D341Med (cell line): ENCODE measurements around the gene SLC4A8.

Experiments used
- DNase-seq: peaks from one replicate; pipeline ENCODE4 v3.0.0; 2012; ENCODE audit warnings: low spot score

The SLC4A8 gene

DNA sequence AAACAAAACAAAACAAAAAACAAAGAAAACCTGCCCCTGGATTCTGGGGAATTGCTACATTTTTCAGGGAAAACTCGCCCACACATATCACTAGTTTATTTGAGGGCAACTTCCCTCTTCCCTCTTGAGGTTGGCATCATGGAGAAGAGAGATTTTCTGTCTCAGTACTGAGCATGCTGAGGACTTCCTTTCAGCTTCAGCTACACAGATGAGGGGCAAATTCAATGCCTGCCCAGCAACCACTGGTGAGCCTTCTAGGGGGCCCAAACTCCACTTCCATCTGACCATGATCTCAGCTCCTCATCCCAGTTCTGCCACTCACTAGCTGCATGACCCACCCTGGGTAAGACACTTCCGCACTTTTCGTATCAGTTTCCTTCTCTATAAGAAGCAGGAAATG, 103.3 kb downstream of the SLC4A8 start:
- no peak for DNase-seq

DNA sequence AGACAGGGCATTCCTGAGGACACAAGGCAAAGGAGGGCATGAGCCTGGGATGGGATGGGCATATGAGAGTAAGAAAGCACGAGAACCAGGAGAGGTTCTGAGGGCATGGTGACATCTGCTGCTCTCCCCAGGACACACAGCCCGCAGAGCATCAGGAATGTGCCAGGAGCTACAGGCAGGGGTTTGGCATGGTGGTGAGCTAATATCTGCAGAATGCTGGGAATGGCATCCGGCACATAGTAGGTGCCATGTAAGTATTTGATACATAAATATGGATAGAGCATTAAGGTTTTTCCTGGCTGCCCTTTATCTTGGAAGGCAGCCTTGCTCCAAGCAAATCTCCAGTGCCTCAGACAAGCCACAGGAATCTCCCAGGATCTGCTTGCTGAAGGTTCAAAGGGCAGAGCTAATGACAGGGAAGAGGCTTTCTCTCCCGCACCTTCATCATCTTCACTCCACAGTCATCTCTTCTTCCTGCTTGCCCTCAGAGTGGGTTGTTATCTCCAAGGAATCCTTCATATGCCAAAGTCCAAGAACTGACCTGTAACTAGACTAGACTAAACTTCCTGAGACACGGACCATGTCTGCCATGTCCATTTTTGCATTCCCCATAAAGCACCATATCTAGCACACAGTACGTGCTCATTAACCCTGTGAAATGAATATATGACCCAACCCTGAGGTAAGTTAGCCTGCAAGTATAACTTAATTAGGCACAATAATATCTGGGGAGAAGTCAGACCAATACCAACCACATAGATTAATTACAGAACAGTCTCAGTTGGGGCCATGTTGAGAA, 104.4 kb downstream of the SLC4A8 start:
- no peak for DNase-seq

DNA sequence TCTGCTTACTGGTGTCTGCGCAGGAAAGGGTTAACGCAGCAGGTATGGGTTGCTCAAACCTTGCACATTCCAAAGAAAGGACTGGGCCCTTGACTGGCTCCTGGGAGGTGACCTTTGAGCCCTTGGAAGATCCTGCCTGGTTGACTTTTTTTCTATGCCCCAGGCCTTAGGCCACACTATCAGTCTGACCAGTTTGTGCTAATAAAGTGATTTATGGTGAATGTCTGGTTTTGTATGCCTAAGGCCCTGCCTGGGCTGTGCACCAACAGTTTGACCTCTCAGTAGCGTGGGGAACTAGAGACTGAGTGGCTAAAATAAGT, 105.0 kb downstream of the SLC4A8 start:
- no peak for DNase-seq

DNA sequence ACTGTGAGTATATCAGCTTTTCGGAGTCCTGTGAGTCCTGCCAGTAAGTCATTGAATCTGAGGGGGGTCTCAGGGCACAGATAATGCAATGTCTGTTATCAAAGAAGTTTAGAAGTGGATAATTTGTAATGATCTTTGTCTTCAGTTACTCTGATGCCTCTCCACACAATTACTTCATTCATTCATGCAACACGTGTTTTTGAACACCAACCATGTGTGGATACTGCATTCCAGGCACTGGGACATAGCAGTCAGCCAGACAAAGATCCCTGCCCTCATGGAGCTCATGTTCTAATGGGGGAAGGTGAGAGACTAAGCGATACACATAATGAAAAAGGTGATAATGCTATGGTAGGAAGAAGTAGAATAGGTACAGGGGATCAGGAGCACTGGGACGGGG, 105.6 kb downstream of the SLC4A8 start:
- no peak for DNase-seq

DNA sequence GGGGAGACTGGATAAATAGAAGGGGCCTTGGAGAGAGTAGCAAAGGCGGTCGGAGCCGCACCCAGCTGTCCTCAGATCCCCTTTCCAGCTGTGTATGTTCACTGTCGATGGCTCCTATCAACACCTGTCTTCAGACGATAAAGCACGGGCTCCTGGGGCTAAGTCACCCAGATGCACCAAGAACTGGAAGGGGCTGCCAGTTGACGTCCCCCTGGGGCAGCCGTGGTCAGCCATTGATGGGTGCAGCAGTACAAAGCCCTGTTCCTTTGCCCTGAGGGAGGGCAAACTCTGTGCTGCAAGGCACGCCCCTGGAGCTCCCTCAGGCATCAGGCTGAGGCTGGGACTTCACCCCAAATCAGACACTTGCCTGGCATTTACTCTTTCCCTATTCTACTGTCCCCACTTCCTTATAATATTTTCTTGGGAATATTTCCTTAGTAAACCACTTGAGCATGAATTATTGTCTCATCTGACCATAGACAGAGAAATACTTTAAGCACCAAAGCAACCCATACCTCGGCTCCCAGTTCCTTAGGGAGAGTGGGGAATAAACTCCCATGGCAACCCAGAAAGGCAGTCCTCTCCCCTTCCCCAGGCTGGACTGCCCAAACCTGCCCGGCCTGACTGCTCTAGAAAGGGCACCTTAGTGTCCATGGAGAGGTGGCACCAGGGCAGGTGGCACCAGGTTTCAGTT, 106.8 kb downstream of the SLC4A8 start:
- no peak for DNase-seq

DNA sequence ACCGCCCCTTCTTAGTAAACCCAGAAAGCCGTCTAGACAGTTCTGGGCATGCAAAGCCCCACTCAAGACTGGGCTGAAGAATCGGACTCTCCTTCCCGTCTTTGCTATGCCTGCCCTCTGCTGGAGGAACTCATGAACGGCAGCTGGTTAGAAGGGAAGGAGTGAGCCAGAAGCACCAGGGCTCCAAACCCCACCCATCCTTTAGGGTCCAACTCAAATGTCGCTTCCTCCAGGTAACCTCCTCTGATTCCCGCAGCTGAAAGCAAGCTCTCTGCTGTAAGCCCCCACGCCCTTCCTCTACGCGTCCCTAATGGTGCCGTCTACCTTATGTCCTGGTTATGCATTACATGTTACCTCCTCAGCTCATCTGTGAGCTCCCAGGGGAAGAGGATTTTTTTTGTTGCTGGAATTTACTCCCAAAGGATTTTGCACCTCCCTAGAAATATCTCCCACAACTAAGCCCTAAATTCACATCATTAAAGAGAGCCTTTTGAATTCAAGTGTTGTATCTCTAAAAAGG, 107.4 kb downstream of the SLC4A8 start:
- peak; percentile 86 for DNase-seq

DNA sequence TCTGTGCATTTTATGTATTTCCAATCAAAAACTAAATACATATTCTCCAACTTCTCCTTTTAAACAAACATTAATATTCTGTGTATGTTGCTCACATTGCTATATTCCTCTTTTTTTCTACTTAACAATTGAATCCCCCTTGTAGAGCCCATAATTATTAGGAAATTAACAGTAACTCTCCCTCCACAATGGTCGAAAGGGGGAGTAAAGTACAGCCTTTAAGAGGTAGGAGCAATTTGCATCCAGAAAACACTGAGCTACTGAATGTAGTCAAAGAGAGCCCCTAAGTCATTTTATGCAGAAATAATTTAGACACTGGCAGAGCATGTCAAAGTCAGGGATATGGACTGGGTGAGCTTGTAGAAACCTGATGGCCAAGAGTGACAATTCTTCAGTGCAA, 109.2 kb downstream of the SLC4A8 start:
- no peak for DNase-seq

DNA sequence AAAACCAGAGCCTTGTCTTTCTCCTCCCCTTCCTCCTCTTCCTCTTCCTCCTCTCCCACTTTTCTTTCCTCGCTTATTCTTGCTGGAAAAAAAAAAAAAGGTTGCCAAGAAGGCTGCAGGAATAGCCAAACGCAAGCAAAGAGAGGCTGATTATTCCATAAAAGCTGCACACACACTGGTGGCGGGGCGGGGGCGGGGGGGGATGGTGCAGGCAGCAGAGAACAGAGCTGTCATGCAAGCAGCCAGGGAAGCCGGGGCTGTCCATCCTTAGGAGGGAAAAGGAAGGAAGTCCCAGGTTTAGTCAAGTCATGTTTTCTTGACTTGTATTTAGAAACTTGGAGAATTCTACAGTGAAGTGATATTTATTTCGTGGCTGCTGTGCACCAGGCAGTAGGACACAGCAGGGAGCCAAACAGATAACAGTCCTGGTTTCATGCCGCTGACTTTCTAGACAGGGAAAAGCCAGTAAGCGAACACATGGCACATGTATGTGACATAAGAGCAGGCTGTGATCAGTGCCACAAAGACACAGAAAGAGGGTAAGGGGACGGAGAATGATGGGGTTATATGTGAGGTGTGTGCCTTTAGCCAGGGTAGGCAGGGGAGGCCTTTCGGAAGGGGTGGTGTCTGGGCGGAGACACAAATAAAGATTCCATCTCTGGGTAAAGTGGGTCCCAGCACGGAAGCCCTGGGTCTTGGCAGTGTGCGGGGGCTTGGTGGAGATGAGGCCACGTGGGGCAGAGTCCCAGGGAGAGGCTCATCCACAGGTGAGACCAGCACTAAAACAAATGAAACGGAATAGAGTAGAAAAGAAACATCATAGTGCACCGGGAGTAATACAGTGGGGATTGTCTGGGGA, 109.8 kb downstream of the SLC4A8 start:
- no peak for DNase-seq

DNA sequence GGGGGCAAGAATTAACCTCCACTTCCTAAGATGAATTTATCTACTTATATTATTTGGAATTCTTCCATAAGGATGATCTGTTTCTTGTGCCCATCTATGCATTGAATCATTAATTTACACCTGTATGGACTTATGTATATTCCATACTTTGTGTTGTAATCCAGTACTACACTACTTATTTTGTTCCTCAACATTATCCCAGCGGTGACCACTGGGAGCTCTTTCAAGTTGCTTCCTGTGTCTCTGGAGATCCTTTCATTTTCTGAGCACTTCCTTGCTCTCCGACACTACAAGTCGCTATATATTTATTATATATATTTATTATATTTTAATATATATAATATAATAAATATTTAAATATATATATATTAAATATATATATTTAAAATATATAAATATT, 111.5 kb downstream of the SLC4A8 start:
- DNase-seq = no peak

DNA sequence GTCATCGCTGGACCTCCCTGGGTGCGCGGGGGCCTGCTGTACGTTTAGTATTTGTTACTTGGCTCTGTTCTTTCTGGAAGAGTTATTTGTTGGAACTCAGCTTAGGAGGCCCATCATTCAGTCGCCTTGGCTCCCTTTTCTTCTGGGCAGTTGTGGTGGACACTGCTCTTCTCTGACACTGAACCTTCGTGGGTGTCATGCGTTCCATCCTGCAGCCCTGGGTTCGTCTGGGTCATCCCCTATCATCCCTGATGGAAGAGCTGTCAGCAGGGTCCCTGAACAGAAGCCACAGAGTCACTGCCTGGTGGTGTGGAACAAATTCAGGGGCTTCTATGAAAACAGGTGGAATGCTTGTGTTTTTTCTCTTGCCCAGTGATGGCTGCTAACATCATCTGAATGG, 113.5 kb downstream of the SLC4A8 start:
- DNase-seq = no peak

DNA sequence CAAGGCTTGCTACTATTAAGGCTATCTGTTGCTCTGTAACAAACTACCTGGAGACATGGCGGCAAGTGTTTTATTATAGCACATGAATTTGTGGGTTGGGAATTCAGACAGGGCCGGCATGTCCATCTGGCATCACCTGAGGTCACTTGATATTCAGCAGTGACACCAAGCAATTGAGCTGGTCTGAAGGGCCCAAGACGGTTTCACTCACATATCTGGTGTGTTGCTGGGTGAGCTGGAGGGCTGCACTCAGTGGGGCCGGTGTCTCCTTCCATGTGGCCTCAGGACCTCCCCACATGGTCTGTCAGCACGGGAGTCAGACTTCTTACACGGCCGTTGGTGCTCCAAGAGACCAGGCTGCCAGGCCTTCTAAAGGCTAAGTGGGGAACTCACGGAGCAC, 114.0 kb downstream of the SLC4A8 start:
- DNase-seq = no peak

DNA sequence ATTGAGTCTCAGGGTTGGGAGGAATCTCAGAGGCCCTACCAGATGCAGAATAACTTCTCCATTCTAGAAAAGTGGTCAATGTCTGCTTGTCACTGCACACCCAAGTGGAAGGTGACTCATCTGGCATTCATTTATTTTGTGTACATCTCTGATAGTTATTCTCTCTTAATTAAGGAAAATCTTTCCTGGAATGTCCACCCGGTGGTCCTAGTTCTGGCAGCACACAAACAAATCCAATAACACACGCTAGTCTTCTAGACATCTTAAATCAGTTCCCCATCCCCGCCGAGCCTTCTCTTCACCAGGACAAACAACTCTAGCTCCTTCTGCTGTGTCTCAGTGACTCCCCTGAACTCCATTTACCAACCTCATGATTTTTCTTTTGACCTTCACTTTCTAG, 116.4 kb downstream of the SLC4A8 start:
- no peak for DNase-seq

DNA sequence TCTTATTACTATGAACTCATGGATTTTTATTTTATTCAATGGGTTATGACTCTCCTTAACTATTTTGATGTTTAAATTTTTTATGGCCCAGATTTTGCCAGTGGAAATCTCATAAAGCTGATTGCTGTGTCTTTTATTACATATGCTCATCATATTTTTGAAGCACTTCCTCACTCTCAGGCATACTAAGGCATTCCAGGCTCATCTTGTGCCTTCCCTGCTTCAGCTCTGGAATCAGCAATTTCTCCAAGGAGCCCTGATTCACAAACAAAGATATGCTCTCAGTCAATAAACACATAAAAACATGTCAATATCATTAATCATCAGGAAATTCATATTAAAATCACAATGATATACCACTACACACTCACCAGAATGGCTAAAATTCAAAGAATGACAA, 121.5 kb downstream of the SLC4A8 start:
- no peak for DNase-seq

DNA sequence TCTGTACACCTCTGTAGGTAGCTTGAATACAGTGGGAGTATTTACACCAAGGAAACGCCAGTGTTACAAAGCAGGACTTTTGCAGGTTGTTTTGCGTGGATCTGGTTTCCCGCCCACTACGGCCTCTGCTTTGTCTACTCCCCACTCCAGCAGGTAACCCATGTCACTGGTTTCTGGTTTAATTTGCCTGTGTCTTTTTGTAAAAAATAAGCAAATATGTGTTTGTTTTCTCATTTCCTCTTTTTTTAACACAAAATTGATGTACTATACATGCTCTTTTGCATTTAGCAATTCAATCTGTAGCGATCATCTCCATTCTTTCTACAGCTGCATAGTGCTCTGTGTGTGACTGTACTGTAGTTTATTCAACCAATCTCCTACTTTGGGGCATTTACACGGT, 123.0 kb downstream of the SLC4A8 start:
- DNase-seq = no peak

DNA sequence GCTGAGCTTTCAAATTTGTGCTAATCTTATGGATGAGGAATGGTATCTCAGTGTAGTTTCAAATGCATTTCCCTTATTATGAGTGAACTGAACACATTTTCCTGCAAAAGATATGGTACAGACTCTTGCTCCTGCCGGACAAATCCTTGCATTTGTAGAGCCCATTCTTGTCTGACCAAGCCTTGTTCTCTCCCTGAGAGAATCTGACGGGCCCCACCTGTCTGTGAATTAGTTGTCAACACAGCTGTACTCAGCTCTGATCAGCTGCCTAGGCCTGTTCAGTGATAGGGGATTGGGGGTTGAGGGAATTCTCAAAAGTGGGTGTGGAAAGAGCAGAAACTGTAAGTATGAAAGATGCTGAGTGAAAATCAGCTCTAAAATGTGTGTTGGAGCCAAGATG, 123.6 kb downstream of the SLC4A8 start:
- no peak for DNase-seq

DNA sequence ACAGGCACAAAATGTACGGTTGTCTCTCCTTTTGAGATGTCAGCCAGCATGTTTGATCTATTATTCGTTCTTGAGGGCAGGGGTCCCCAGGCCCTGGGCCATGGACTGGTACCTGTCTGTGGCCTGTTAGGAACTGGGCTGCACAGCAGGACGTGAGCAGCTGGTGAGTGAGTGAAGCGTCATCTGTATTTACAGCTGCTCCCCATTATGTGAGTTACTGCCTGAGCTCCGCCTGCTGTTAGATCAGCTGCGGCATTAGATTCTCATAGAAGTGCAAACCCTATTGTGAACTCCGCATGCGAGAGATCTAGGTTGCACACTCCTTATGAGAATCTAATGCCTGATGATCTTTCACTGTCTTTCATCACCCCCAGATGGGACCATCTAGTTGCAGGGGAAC, 125.0 kb downstream of the SLC4A8 start:
- DNase-seq = no peak
